Kidney (tissue), 14 donors: Measurements from ENCODE around the gene LDLRAD4. TPM values are rescaled to one million over a fixed set of nuclear protein-coding genes. Genes with fewer than 3 reads are reported as not detected.

Experiments used
- DNase-seq, 5 donors: peaks; one replicate each; pipeline ENCODE4 v3.0.0-alpha.2; 2013 to 2020
- FAIRE-seq: peaks from 2 replicates; lab custom pipeline; 2012; peaks lifted over from hg19 to GRCh38; lab: Jason Lieb, UNC
- H3K27ac ChIP-seq, 2 donors: one replicate each; pipeline ENCODE4 v1.7.0; 2013; ENCODE audit warnings: low read depth in 2 of 2, low read length in 2 of 2, inconsistent platforms in 1 of 2
- H3K27me3 ChIP-seq: one replicate; pipeline ENCODE4 v1.7.1; 2013; ENCODE audit warnings: low read length, inconsistent platforms; ENCODE audit not compliant: control insufficient read depth, insufficient read depth
- H3K36me3 ChIP-seq, 3 donors: one replicate each; pipeline versions ENCODE4 v1.7.0 to v1.7.1; 2013; ENCODE audit warnings: low read length in 3 of 3, control low read depth in 1 of 3, inconsistent platforms in 1 of 3; ENCODE audit not compliant: insufficient read depth in 3 of 3, control insufficient read depth in 2 of 3
- H3K4me1 ChIP-seq, 3 donors: one replicate each; pipeline versions ENCODE4 v1.7.0 to v1.7.1; 2013; ENCODE audit warnings: low read length in 3 of 3, inconsistent platforms in 1 of 3, low read depth in 1 of 3; ENCODE audit not compliant: control insufficient read depth in 2 of 3, insufficient read depth in 2 of 3
- H3K4me3 ChIP-seq, 3 donors: one replicate each; pipeline versions ENCODE4 v1.7.0 to v1.8.1; 2013; ENCODE audit warnings: low read length in 3 of 3, control low read depth in 1 of 3, inconsistent platforms in 1 of 3
- H3K9ac ChIP-seq, 3 donors: one replicate each; pipeline versions ENCODE4 v1.7.0 to v1.7.1; 2013; ENCODE audit warnings: low read length in 3 of 3, control low read depth in 1 of 3, inconsistent platforms in 1 of 3
- H3K9me3 ChIP-seq, 3 donors: one replicate each; pipeline versions ENCODE4 v1.7.0 to v1.7.1; 2013; ENCODE audit warnings: low read length in 3 of 3, control low read depth in 1 of 3, inconsistent platforms in 1 of 3; ENCODE audit not compliant: control insufficient read depth in 2 of 3, insufficient read depth in 1 of 3
- intact Hi-C: fragments of 100-400 bp; cut with DNase I; formaldehyde crosslinking; loops from one replicate; pipeline ENCODE4 v1.11.1; 2022
- polyA plus RNA-seq: library from polyadenylated mRNA; stranded (reverse); fragments of 350-450 nt; fragmentation: Illumina TruSeq; extraction: RNeasy Lipid Tissue Mini Kit (QIAGEN cat#74804); gene quantifications from one replicate; pipeline ENCODE4 v1.2.3, GENCODE V29; 2014; ENCODE audit warnings: low read depth, low replicate concordance; ENCODE audit not compliant: insufficient read depth
- total RNA-seq: library from RNA; stranded (reverse); fragmentation: NEBNext Ultra II Directional; extraction: Animal tissue kit (Norgen Biotek cat#: 25700); gene quantifications from one replicate; pipeline ENCODE4 v1.2.1, GENCODE V29; 2021
- TF ChIP-seq, protein P1 (sequence below): IDR thresholded peaks from 3 replicates; pipeline ENCODE4 v1.5.1; 2012; ENCODE audit warnings: mild to moderate bottlenecking, moderate library complexity, borderline replicate concordance; ENCODE audit not compliant: insufficient read depth; ENCODE audit errors: extremely low read depth
- donor health status: control.
- donor health status: control.
- donor health status: control.
- donor health status: control.
- donor health status: control.
- donor health status: DM: yes; HTN: yes; CAD: no.
- donor health status: Normal renal cell carcinoma (clear cell type).

Gene LDLRAD4
- total and polyA plus RNA-seq, 2 donors from 2014 or later = 2.3 to 42.3 TPM

DNA sequence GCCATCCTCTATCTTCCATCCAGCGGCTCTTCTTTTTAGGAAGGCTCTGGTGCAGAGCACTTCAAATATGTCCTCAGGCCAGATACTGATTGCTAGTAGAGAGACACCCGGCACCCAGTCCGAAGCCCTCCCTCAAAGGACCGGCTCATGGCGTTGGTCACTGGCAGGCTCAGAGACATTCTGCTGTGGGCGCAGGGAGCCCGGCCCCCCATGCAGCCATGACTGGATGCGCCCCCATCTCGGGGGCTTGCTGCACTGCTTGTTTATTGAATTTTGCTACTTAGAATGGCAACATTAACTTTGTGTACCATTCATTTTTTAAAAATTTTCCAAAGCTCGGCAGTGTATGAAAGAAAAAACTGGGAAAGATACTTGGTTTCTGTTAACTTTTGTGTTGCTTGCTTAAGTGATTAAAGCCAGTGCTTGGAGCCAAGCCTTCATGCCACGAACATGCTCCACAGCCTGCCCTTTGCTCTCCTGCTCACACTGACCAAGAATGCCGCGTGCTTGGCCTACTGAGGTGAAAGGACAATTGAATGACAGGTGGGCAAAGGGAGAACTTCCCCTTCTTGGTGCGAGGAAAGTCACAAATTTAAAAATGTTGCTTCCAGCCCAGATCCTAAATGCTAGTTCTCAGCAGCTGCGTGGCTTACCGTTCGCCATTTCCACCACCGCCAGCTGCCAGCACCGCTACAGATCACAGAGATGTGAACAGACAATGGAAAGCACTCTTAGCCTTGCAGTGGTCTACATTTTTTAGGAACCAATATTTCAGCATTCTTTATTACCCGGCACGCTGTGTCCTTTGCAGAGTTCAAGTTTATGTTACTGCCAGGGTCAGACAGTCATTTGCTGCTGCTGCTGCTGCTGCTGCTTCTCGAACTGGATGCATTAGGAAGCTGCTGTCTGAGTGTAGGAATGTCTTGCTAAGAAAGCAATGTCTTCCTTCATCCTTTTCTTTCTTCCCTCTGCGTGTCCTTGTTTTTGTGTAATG is 431.1 kb downstream of the LDLRAD4 start:
- H3K27ac ChIP-seq = no peak overlapping the region
- no peaks in the 10 kb centered on the region for H3K4me1 ChIP-seq
- TF ChIP-seq, protein P1, sequence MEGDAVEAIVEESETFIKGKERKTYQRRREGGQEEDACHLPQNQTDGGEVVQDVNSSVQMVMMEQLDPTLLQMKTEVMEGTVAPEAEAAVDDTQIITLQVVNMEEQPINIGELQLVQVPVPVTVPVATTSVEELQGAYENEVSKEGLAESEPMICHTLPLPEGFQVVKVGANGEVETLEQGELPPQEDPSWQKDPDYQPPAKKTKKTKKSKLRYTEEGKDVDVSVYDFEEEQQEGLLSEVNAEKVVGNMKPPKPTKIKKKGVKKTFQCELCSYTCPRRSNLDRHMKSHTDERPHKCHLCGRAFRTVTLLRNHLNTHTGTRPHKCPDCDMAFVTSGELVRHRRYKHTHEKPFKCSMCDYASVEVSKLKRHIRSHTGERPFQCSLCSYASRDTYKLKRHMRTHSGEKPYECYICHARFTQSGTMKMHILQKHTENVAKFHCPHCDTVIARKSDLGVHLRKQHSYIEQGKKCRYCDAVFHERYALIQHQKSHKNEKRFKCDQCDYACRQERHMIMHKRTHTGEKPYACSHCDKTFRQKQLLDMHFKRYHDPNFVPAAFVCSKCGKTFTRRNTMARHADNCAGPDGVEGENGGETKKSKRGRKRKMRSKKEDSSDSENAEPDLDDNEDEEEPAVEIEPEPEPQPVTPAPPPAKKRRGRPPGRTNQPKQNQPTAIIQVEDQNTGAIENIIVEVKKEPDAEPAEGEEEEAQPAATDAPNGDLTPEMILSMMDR = no peak
- peak in 1 of 5 donors; percentile 54 for DNase-seq
- FAIRE-seq = no peak
- no peaks in the 10 kb centered on the region for H3K36me3 ChIP-seq
- H3K9ac ChIP-seq = no peak overlapping the region
- no peaks in the 10 kb centered on the region for H3K27me3 ChIP-seq
- intact Hi-C loops = no loop called here
- H3K4me3 ChIP-seq = no peak overlapping the region
- H3K9me3 ChIP-seq = no peaks in the 10 kb centered on the region

DNA sequence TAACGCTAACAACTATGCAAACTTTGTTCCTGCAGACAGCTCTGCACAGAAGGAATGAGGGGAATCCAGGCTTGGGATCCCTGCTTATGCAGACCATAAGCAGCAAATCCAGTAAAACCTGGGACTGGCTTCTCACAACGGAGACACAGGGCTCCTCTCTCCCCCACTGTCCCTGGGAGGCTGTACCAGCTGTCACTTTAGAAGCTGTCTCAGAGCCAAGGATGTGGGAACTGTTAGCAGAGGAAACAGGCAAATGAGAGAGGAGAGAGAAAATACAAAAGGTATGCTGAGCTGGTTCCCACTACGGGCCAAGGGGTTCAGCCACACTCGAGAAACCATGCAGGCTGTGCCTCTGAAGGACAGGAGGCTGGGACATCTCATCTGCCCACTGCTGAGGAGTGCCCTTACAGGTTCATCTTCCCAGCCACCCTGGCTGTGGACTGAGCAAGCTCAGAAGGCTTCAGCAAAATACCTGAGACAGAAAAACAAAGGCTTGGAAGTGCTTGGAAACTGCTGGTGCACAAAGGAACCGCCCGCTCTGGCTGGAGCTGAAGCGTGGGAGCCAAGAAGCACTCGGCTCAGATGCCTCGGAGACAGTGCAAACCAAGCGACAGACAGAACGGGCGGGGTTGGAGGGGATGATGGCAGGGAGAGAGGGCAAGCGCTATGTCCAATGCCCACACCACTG is 435.3 kb downstream of the LDLRAD4 start:
- Histone ChIP-seq H3K4me1 (peaks cover 0 to 5% (median 0%) of the 10 kb centered on the region in 3 donors), H3K9ac (no peak overlapping the region), H3K9me3 (no peaks in the 10 kb centered on the region), H3K36me3 (no peaks in the 10 kb centered on the region), H3K27ac (no peak overlapping the region), H3K27me3 (no peaks in the 10 kb centered on the region), H3K4me3 (no peak overlapping the region)
- TF ChIP-seq, protein P1 = no peak
- no peak for FAIRE-seq
- peak in 3 of 5 donors; percentile 30 to 63 (median 59) for DNase-seq
- intact Hi-C loops = no loop called here

DNA sequence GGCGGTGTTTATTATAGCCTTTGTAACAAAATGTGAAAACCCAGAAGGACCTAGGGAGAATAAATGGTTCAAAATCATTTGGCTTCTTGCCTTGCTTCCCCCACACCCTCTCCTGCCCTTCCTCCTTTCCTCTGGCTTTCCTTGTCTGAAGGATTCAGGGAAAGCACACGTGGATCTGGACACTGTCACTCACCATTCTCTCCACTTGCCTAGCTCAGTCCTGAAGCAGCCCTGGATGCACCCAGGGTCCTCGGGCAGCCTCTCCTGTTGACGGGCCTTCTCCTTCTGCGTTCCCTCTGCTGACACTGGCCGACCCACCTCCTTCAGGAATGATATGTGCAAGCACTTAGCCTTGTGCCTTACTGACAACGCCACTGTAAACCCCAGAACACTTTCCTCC is 439.4 kb downstream of the LDLRAD4 start:
- DNase-seq = no peak
- FAIRE-seq = no peak
- TF ChIP-seq, protein P1 = no peak
- peaks cover 0 to 5% (median 0%) of the 10 kb centered on the region in 3 donors for H3K4me1 ChIP-seq
- no peaks in the 10 kb centered on the region for H3K27me3 ChIP-seq
- H3K27ac ChIP-seq = no peak overlapping the region
- H3K9ac ChIP-seq = no peak overlapping the region
- intact Hi-C loops = no loop called here
- H3K9me3 ChIP-seq = no peaks in the 10 kb centered on the region
- no peaks in the 10 kb centered on the region for H3K36me3 ChIP-seq
- H3K4me3 ChIP-seq = no peak overlapping the region
